Smooth muscle cell (in vitro differentiated cells): ENCODE data around the gene CD47. TPM values are rescaled to one million over a fixed set of nuclear protein-coding genes. Genes with fewer than 3 reads are reported as not detected.
A peak's percentile ranks its signal among the peaks of the same experiment; 100 is the strongest.

ENCODE experiments used
- DNase-seq: peaks from one replicate; lab custom pipeline; 2025; ENCODE audit not compliant: unreplicated experiment; lab: John Stamatoyannopoulos, UW
- H2AFZ ChIP-seq: fragments of 200-600 bp; sonication (generic); 2 replicates; pipeline ENCODE4 v1.6.0; 2016; ENCODE audit warnings: antibody characterized with exemption, low read depth, mild to moderate bottlenecking
- H3F3A ChIP-seq: fragments of 200-600 bp; sonication (generic); 2 replicates; pipeline ENCODE4 v1.6.0; 2017; ENCODE audit warnings: antibody characterized with exemption, low read depth
- H3K27ac ChIP-seq: fragments of 200-600 bp; sonication (generic); 2 replicates; pipeline ENCODE4 v1.5.1; 2016; ENCODE audit warnings: low read depth, mild to moderate bottlenecking
- H3K27me3 ChIP-seq: fragments of 200-600 bp; sonication (generic); 2 replicates; pipeline ENCODE4 v1.6.1; 2016; ENCODE audit warnings: low read depth, mild to moderate bottlenecking
- H3K36me3 ChIP-seq: fragments of 200-600 bp; sonication (generic); 2 replicates; pipeline ENCODE4 v1.5.1; 2016; ENCODE audit warnings: low read depth
- H3K4me1 ChIP-seq: fragments of 200-600 bp; sonication (generic); 2 replicates; pipeline ENCODE4 v1.5.1; 2016; ENCODE audit warnings: low read depth
- H3K4me2 ChIP-seq: fragments of 200-600 bp; sonication (generic); 2 replicates; pipeline ENCODE4 v1.6.0; 2016; ENCODE audit warnings: mild to moderate bottlenecking
- H3K4me3 ChIP-seq: fragments of 200-600 bp; sonication (generic); 2 replicates; pipeline ENCODE4 v1.5.1; 2016; ENCODE audit warnings: mild to moderate bottlenecking
- H3K79me2 ChIP-seq: fragments of 200-600 bp; sonication (generic); 2 replicates; pipeline ENCODE4 v1.6.0; 2016; ENCODE audit warnings: low read depth, mild to moderate bottlenecking
- H3K9ac ChIP-seq: fragments of 200-600 bp; sonication (generic); 2 replicates; pipeline ENCODE4 v1.6.0; 2016; ENCODE audit warnings: low read depth
- H3K9me3 ChIP-seq: fragments of 200-600 bp; sonication (generic); replicated peaks from 2 replicates; pipeline ENCODE4 v1.5.1; 2016; ENCODE audit warnings: low read depth
- H4K20me1 ChIP-seq: fragments of 200-600 bp; sonication (generic); 2 replicates; pipeline ENCODE4 v1.6.0; 2016; ENCODE audit warnings: low read depth
- WGBS: methylation state at CpG from one replicate; pipeline ENCODE4 v1.1.7; 2016; ENCODE audit warnings: low lambda C conversion rate; 5-methylcytosine and 5-hydroxymethylcytosine counted together
- polyA plus RNA-seq: library from polyadenylated mRNA; unstranded; fragments of >200 nt; fragmentation: Nextera tagmentation; extraction: Ambion mirVana; gene quantifications from 2 replicates; pipeline ENCODE4 v1.2.1, GENCODE V29; 2016
- total RNA-seq: library from RNA; depleted of rRNA; stranded (reverse); fragments of >200 nt; gene quantifications from 2 replicates; pipeline ENCODE4 v1.2.3, GENCODE V29; 2014
- TF ChIP-seq, protein P1 (sequence below): fragments of 200-600 bp; sonication (generic); IDR thresholded peaks from 2 replicates; pipeline ENCODE4 v1.5.1; 2017; ENCODE audit warnings: borderline replicate concordance, mild to moderate bottlenecking, antibody characterized with exemption; ENCODE audit not compliant: insufficient read depth, poor library complexity, severe bottlenecking

CD47 gene
- total and polyA plus RNA-seq, 2 experiments from 2014 or later = 47.1 to 95.6 TPM

GRCh38 chr3:108051005-108051404, 39.8 kb downstream of the CD47 start:
- DNase-seq = no peak
- 39% methylated on average over 3 of the region's 3 CpGs for WGBS
- H4K20me1 ChIP-seq = no peaks in the 10 kb centered on the region
- no peaks in the 10 kb centered on the region for H3K36me3 ChIP-seq
- no peaks in the 10 kb centered on the region for H3K27me3 ChIP-seq
- no peaks in the 10 kb centered on the region for H3F3A ChIP-seq
- H2AFZ ChIP-seq = no peak overlapping the region
- H3K4me3 ChIP-seq = no peak overlapping the region
- no peak overlapping the region for H3K9ac ChIP-seq
- no peaks in the 10 kb centered on the region for H3K79me2 ChIP-seq
- no peaks in the 10 kb centered on the region for H3K4me1 ChIP-seq
- peak overlapping the region; percentile 48 for H3K27ac ChIP-seq
- no peaks in the 10 kb centered on the region for H3K9me3 ChIP-seq
- no peak overlapping the region for H3K4me2 ChIP-seq
- TF ChIP-seq, protein P1, sequence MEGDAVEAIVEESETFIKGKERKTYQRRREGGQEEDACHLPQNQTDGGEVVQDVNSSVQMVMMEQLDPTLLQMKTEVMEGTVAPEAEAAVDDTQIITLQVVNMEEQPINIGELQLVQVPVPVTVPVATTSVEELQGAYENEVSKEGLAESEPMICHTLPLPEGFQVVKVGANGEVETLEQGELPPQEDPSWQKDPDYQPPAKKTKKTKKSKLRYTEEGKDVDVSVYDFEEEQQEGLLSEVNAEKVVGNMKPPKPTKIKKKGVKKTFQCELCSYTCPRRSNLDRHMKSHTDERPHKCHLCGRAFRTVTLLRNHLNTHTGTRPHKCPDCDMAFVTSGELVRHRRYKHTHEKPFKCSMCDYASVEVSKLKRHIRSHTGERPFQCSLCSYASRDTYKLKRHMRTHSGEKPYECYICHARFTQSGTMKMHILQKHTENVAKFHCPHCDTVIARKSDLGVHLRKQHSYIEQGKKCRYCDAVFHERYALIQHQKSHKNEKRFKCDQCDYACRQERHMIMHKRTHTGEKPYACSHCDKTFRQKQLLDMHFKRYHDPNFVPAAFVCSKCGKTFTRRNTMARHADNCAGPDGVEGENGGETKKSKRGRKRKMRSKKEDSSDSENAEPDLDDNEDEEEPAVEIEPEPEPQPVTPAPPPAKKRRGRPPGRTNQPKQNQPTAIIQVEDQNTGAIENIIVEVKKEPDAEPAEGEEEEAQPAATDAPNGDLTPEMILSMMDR = no peak

DNA sequence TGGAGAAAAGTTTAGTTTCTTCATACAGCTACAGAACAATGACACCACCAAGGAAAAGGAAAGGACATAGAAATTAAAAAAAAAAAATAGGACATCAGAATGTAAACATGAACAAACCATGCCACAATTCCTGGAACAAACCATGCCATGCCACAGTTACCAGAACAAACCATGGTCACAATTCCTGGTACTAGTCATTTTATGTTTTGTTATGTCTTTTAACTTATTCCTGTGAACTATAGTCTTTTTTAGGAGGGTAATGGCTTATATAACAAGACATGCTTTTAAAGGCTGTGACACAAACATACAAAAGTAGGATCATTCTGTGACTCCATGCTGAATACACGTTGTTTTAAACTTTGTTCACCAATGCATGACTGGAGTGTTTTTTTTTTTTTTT, 42.8 kb downstream of the CD47 start:
- no peaks in the 10 kb centered on the region for H3F3A ChIP-seq
- no peaks in the 10 kb centered on the region for H3K79me2 ChIP-seq
- no peak for DNase-seq
- H2AFZ ChIP-seq = no peak overlapping the region
- no peak overlapping the region for H3K27ac ChIP-seq
- no peaks in the 10 kb centered on the region for H4K20me1 ChIP-seq
- no peaks in the 10 kb centered on the region for H3K36me3 ChIP-seq
- peaks cover 3% of the 10 kb centered on the region for H3K4me1 ChIP-seq
- WGBS = 97% methylated on average over 1 of the region's 1 CpG
- TF ChIP-seq, protein P1 = no peak
- H3K27me3 ChIP-seq = no peaks in the 10 kb centered on the region
- no peak overlapping the region for H3K4me3 ChIP-seq
- no peak overlapping the region for H3K9ac ChIP-seq
- H3K9me3 ChIP-seq = no peaks in the 10 kb centered on the region
- H3K4me2 ChIP-seq = no peak overlapping the region

DNA sequence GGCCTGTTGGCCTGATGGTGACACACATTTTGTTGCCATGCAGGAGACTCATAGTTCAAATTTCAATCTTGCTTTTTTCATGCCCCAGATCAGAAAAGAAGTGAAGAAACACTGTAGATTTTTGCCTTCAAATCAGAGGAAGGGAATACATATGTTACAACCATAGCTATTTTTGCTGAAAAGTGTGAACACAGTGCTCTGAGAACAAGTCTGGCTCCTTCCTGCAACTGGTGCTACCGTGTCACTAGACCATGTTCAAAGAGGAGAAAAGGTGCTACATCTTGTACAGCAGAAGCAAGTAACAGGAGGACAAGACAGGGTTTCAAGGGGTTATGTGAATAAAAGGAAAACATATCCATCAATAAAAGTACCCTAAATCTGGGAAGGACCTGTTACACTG, 44.6 kb downstream of the CD47 start:
- TF ChIP-seq, protein P1 = no peak
- Histone ChIP-seq H3K27me3 (no peaks in the 10 kb centered on the region), H3K4me1 (peaks cover 3% of the 10 kb centered on the region), H3F3A (no peaks in the 10 kb centered on the region), H2AFZ (no peak overlapping the region), H3K9me3 (no peaks in the 10 kb centered on the region), H3K27ac (no peak overlapping the region), H3K9ac (no peak overlapping the region), H3K4me3 (no peak overlapping the region), H3K36me3 (no peaks in the 10 kb centered on the region), H4K20me1 (no peaks in the 10 kb centered on the region), H3K4me2 (no peak overlapping the region), H3K79me2 (no peaks in the 10 kb centered on the region)
- WGBS = 100% methylated on average over 1 of the region's 1 CpG
- DNase-seq = no peak

DNA sequence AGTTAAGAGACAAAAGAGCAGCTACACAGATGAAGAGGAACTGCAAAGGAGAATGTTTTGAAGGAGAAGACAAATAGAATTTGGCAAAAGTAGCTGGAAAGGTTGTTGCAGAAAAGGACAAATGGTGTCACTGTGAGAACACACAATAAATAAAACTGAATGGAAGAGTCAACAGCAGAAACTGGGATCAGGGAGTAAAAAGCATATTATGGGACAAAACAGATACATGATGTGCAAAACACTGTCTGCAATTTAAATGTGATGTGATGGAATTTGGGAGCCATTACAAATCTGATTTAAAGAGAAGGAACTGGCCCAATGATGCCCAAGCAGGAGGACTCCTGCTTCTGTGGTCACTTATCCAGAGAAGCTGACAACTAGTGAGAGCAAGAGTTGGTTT, 46.1 kb downstream of the CD47 start:
- H3K79me2 ChIP-seq = no peaks in the 10 kb centered on the region
- TF ChIP-seq, protein P1 = no peak
- H3K4me2 ChIP-seq = no peak overlapping the region
- no peaks in the 10 kb centered on the region for H3K36me3 ChIP-seq
- H3K9ac ChIP-seq = no peak overlapping the region
- H3K4me3 ChIP-seq = no peak overlapping the region
- no peak overlapping the region for H3K27ac ChIP-seq
- H3K9me3 ChIP-seq = no peaks in the 10 kb centered on the region
- no peak overlapping the region for H2AFZ ChIP-seq
- no peaks in the 10 kb centered on the region for H3F3A ChIP-seq
- no peak for DNase-seq
- no peaks in the 10 kb centered on the region for H4K20me1 ChIP-seq
- H3K27me3 ChIP-seq = no peaks in the 10 kb centered on the region
- peaks cover 3% of the 10 kb centered on the region for H3K4me1 ChIP-seq
